Endothelial cell (in vitro differentiated cells): ENCODE results near the gene ENG. TPM values are rescaled to one million over a fixed set of nuclear protein-coding genes. Genes with fewer than 3 reads are reported as not detected.

Experiments used
- DNase-seq: peaks from one replicate; pipeline ENCODE4 v3.0.0; 2021; ENCODE audit warnings: low spot score
- H3K27ac Mint-ChIP-seq: one replicate; pipeline ENCODE4 v1.8.0; 2021; ENCODE audit warnings: mixed read lengths, inconsistent platforms; ENCODE audit not compliant: unreplicated experiment
- H3K27me3 Mint-ChIP-seq: one replicate; pipeline ENCODE4 v1.8.0; 2021; ENCODE audit warnings: mild to moderate bottlenecking, moderate library complexity, mixed read lengths, inconsistent platforms; ENCODE audit not compliant: unreplicated experiment
- H3K36me3 Mint-ChIP-seq: one replicate; pipeline ENCODE4 v1.8.0; 2021; ENCODE audit warnings: mild to moderate bottlenecking, low read depth, mixed read lengths, inconsistent platforms; ENCODE audit not compliant: unreplicated experiment
- H3K4me1 Mint-ChIP-seq: one replicate; pipeline ENCODE4 v1.8.0; 2021; ENCODE audit warnings: mild to moderate bottlenecking, mixed read lengths, inconsistent platforms; ENCODE audit not compliant: unreplicated experiment
- H3K4me3 Mint-ChIP-seq: one replicate; pipeline ENCODE4 v1.8.0; 2021; ENCODE audit warnings: mild to moderate bottlenecking, mixed read lengths, inconsistent platforms; ENCODE audit not compliant: unreplicated experiment
- H3K9me3 Mint-ChIP-seq: one replicate; pipeline ENCODE4 v1.8.0; 2021; ENCODE audit warnings: mixed read lengths, inconsistent platforms; ENCODE audit not compliant: unreplicated experiment
- total RNA-seq: library from RNA; stranded (reverse); fragmentation: NEBNext Ultra II Directional; extraction: Animal tissue kit (Norgen Biotek cat#: 25700); gene quantifications from one replicate; pipeline ENCODE4 v1.2.1, GENCODE V29; 2021; ENCODE audit not compliant: unreplicated experiment
- TF ChIP-seq, protein P1 (sequence below): fragments of 200-600 bp; sonication (generic); IDR thresholded peaks from one replicate; pipeline ENCODE4 v1.5.0; 2021; ENCODE audit warnings: antibody characterized with exemption; ENCODE audit not compliant: unreplicated experiment

Gene ENG
- total RNA-seq, 1 donor from 2014 or later, result 113 TPM

DNA sequence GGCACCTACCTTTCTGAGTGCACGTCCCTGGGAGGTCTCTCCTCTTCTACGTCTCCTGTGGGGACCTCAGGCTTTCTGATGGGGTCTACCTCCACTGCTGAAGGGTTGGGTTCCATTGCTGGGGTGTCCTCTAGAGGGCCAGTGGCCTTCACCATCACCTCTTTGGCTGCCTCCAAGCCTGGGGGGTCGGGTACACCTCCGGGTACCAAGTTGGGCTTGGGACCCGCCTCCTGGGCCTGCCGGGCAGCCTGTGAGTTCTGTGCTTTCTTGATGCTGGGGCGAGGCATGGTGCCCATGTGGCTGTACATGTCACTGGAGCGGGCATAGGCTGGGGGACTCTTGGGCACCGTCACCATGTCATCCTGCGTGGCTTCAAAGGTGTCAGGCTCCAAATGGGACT is 80.5 kb downstream of the ENG start:
- TF ChIP-seq, protein P1, sequence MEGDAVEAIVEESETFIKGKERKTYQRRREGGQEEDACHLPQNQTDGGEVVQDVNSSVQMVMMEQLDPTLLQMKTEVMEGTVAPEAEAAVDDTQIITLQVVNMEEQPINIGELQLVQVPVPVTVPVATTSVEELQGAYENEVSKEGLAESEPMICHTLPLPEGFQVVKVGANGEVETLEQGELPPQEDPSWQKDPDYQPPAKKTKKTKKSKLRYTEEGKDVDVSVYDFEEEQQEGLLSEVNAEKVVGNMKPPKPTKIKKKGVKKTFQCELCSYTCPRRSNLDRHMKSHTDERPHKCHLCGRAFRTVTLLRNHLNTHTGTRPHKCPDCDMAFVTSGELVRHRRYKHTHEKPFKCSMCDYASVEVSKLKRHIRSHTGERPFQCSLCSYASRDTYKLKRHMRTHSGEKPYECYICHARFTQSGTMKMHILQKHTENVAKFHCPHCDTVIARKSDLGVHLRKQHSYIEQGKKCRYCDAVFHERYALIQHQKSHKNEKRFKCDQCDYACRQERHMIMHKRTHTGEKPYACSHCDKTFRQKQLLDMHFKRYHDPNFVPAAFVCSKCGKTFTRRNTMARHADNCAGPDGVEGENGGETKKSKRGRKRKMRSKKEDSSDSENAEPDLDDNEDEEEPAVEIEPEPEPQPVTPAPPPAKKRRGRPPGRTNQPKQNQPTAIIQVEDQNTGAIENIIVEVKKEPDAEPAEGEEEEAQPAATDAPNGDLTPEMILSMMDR, result no peak
- Mint-ChIP-seq H3K9me3 (no peaks in the 10 kb centered on the region), H3K4me3 (no peak overlapping the region), H3K4me1 (peaks cover 19% of the 10 kb centered on the region), H3K27ac (no peak overlapping the region), H3K27me3 (peaks cover 4% of the 10 kb centered on the region), H3K36me3 (peaks cover 3% of the 10 kb centered on the region)
- DNase-seq, result no peak

DNA sequence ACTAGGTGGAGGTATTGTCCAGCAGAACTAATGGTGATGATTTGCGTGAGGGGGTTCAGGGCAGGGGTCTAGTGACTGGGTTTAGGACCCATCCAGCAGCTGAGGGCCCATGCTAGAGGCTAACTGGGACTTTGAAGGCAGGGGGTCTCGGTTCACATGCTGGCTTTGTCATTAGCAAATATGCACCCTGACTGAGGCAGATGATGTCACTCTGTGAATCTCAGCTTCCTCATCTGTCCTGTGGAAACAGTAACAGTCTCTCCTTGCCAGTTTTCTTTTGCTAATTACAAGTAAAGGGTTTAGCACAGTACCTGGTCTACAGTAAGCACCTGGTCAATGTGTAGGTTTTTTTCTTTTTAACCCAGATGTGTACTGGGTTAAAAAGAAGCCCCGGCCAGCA is 81.2 kb downstream of the ENG start:
- TF ChIP-seq, protein P1, result no peak
- Mint-ChIP-seq H3K4me3 (no peak overlapping the region), H3K9me3 (no peaks in the 10 kb centered on the region), H3K4me1 (peaks cover 24% of the 10 kb centered on the region), H3K27ac (no peak overlapping the region), H3K36me3 (peaks cover 6% of the 10 kb centered on the region), H3K27me3 (peaks cover 4% of the 10 kb centered on the region)
- no peak for DNase-seq

DNA sequence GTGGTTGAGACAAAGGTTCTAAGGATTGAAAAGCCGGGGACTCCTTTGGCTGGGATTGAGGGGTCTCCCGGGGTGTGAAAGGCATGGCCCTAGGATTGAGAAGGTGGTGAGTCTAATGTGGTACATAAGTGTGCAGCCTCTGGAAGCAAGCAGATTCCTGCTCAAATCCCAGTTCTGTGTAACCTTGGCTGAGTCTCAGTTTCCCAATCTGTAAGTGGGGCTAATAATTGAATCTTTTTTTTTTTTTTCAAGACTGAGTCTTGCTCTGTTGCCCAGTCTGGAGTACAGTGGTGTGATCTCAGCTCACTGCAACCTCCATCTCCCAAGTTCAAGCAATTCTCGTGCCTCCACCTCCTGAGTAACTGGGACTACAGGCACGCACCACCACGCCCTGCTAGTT is 81.9 kb downstream of the ENG start:
- Mint-ChIP-seq H3K27me3 (peaks cover 4% of the 10 kb centered on the region), H3K9me3 (no peaks in the 10 kb centered on the region), H3K27ac (no peak overlapping the region), H3K4me1 (peaks cover 25% of the 10 kb centered on the region), H3K36me3 (peaks cover 6% of the 10 kb centered on the region), H3K4me3 (no peak overlapping the region)
- TF ChIP-seq, protein P1, result no peak
- DNase-seq, result no peak

DNA sequence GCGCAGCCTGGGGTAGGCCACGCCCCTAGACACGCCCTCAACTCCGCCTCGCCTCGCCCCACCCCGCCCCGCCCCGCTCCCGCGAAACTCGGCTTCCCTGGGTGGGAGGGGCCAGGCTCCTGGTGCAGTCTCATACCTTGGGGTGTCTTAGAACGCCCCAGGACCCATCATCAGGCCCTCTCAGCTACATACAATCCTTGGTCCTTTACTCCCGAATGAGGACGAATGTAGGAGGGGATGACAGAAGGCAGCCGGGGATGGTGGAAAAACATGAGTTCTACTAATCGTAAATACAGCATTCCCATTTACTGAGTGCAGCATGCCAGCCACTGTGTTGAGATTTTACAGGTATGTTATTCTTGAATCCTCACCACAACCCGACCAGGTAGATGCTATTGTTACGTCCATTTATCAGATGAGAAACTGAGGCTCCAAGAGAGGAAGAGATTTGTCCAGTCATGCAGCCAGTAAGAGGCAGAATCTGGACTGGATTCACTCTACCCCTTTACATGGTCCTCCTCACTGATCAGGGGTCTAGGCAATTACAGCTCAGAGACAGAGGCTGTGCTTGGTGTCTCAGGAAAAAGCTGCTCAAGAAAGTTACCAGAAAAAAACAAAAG is 82.8 kb downstream of the ENG start:
- Mint-ChIP-seq H3K4me1 (peaks cover 32% of the 10 kb centered on the region), H3K36me3 (peaks cover 15% of the 10 kb centered on the region), H3K4me3 (peak overlapping the region; percentile 95), H3K27ac (no peak overlapping the region), H3K27me3 (peaks cover 5% of the 10 kb centered on the region), H3K9me3 (no peaks in the 10 kb centered on the region)
- TF ChIP-seq, protein P1, result no peak
- no peak for DNase-seq

DNA sequence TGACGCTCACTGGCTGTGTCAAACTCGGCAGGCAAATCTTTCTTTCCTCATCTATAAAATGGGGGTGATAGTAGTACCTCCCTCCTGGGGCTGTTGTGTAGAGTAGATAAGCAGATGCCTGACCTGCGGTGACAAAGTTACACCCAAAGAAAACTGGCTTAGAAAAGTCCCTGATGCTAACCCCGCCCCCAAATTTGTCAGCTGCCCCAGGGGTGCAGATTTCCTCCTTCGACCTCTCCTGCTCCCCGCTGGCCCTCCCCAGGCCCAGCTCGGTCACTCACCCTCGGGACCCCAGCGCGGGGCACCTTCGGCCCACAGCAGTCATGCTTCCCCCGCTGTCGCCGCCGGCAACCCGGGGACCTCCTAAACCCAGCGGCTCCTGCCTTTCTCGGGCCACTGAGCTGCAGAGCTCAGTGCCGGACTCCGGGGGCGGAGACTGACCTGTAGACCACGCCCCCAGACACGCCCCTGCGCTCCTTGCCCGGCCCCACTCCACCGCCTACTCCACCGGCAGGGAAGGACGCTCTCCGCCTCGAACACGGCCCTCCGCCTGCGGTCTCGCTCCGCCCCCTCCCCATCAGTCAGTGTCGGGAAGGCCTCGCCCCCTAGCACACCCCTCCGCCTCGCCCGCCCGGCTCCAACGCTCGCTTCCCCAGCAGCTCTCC is 83.4 kb downstream of the ENG start:
- DNase-seq, result peak; percentile 99
- TF ChIP-seq, protein P1, result no peak
- H3K27me3 Mint-ChIP-seq, result peaks cover 7% of the 10 kb centered on the region
- H3K4me1 Mint-ChIP-seq, result peaks cover 37% of the 10 kb centered on the region
- H3K4me3 Mint-ChIP-seq, result peak overlapping the region; percentile 95
- no peaks in the 10 kb centered on the region for H3K9me3 Mint-ChIP-seq
- peak overlapping the region; percentile 91 for H3K27ac Mint-ChIP-seq
- peaks cover 22% of the 10 kb centered on the region for H3K36me3 Mint-ChIP-seq
